Measurements from ENCODE around the gene RNPEP. TPM values are rescaled to one million over a fixed set of nuclear protein-coding genes. Genes with fewer than 3 reads are reported as not detected.

The RNPEP gene
- total RNA-seq, 1 donor from 2014 or later: 42.1 TPM

GRCh38 chr1:202012544-202013478 lies 30.4 kb downstream of the RNPEP start:
- Mint-ChIP-seq H3K27me3 (ENCODE audit: low read depth) (peaks cover 2% of the 10 kb centered on the region), H3K4me3 (ENCODE audit: unreplicated experiment) (no peak overlapping the region), H3K4me1 (ENCODE audit: low read depth) (peaks cover 15% of the 10 kb centered on the region), H3K27ac (ENCODE audit: unreplicated experiment) (no peak overlapping the region), H3K9me3 (ENCODE audit: low read depth) (no peaks in the 10 kb centered on the region), H3K36me3 (ENCODE audit: low read depth) (no peaks in the 10 kb centered on the region)
- TF ChIP-seq CTCF (IDR thresholded peaks at IDR 0.05): no peak
- DNase-seq (ENCODE audit: low spot score): no peak

GRCh38 chr1:202013603-202014002 lies 31.2 kb downstream of the RNPEP start:
- H3K27ac Mint-ChIP-seq (ENCODE audit: unreplicated experiment): no peak overlapping the region
- no peak overlapping the region for H3K4me3 Mint-ChIP-seq (ENCODE audit: unreplicated experiment)
- H3K27me3 Mint-ChIP-seq (ENCODE audit: low read depth): peaks cover 2% of the 10 kb centered on the region
- TF ChIP-seq CTCF (IDR thresholded peaks at IDR 0.05): no peak
- no peak for DNase-seq (ENCODE audit: low spot score)
- H3K9me3 Mint-ChIP-seq (ENCODE audit: low read depth): no peaks in the 10 kb centered on the region
- H3K4me1 Mint-ChIP-seq (ENCODE audit: low read depth): peaks cover 12% of the 10 kb centered on the region
- no peaks in the 10 kb centered on the region for H3K36me3 Mint-ChIP-seq (ENCODE audit: low read depth)

- peaks cover 2% of the 10 kb centered on the region for H3K27me3 Mint-ChIP-seq (ENCODE audit: low read depth)
- no peak for TF ChIP-seq CTCF (IDR thresholded peaks at IDR 0.05)
- DNase-seq (ENCODE audit: low spot score): no peak
- H3K4me1 Mint-ChIP-seq (ENCODE audit: low read depth): peaks cover 12% of the 10 kb centered on the region
- no peak overlapping the region for H3K27ac Mint-ChIP-seq (ENCODE audit: unreplicated experiment)
- H3K9me3 Mint-ChIP-seq (ENCODE audit: low read depth): no peaks in the 10 kb centered on the region
- H3K36me3 Mint-ChIP-seq (ENCODE audit: low read depth): no peaks in the 10 kb centered on the region
- no peak overlapping the region for H3K4me3 Mint-ChIP-seq (ENCODE audit: unreplicated experiment)
Observed at GRCh38 chr1:202014060-202014459, 31.6 kb downstream of the RNPEP start.

- H3K4me1 Mint-ChIP-seq (ENCODE audit: low read depth): peaks cover 8% of the 10 kb centered on the region
- H3K27ac Mint-ChIP-seq (ENCODE audit: unreplicated experiment): no peak overlapping the region
- no peaks in the 10 kb centered on the region for H3K27me3 Mint-ChIP-seq (ENCODE audit: low read depth)
- no peak overlapping the region for H3K4me3 Mint-ChIP-seq (ENCODE audit: unreplicated experiment)
- DNase-seq (ENCODE audit: low spot score): no peak
- H3K36me3 Mint-ChIP-seq (ENCODE audit: low read depth): no peaks in the 10 kb centered on the region
- no peaks in the 10 kb centered on the region for H3K9me3 Mint-ChIP-seq (ENCODE audit: low read depth)
- TF ChIP-seq CTCF (IDR thresholded peaks at IDR 0.05): no peak
Observed at GRCh38 chr1:202014915-202015661, 32.6 kb downstream of the RNPEP start.

GRCh38 chr1:202015662-202015937 lies 33.2 kb downstream of the RNPEP start:
- Mint-ChIP-seq H3K36me3 (ENCODE audit: low read depth) (no peaks in the 10 kb centered on the region), H3K9me3 (ENCODE audit: low read depth) (no peaks in the 10 kb centered on the region), H3K4me3 (ENCODE audit: unreplicated experiment) (no peak overlapping the region), H3K27ac (ENCODE audit: unreplicated experiment) (no peak overlapping the region), H3K27me3 (ENCODE audit: low read depth) (no peaks in the 10 kb centered on the region), H3K4me1 (ENCODE audit: low read depth) (peaks cover 3% of the 10 kb centered on the region)
- no peak for DNase-seq (ENCODE audit: low spot score)
- no peak for TF ChIP-seq CTCF (IDR thresholded peaks at IDR 0.05)

Data from chondrocyte (in vitro differentiated cells).